Hematopoietic multipotent progenitor cell treated with erythropoietin and hydrocortisone succinate and interleukin-3 and kit ligand, for 15 days (in vitro differentiated cells): Measurements from ENCODE around the gene RGPD4.
A peak's percentile ranks its signal among the peaks of the same experiment; 100 is the strongest.

Source experiments
- DNase-seq: peaks from one replicate; pipeline ENCODE4 v3.0.0-alpha.2; 2015; ENCODE audit warnings: low spot score

The RGPD4 gene

GRCh38 chr2:107931412-107931811 is 104.7 kb downstream of the RGPD4 start:
- no peak for DNase-seq

DNA sequence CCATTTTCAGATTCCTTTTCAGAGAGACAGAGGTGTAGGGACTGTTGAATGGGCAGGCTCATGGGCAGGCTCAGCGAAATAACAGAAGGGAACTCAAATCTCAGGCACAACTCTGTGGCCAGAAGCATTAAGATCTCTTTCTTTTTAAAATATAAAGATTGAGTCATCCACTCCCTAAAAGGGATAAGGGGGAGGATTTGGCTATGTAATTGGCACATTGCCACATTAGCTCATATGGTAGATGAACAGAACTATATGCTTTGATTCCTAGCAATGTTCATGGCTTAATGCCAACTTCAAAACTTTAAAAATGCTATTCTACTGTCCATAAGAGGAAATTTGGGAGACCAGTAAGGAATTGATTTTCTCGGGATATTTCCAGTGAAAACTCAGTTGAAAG is 105.8 kb downstream of the RGPD4 start:
- no peak for DNase-seq

DNA sequence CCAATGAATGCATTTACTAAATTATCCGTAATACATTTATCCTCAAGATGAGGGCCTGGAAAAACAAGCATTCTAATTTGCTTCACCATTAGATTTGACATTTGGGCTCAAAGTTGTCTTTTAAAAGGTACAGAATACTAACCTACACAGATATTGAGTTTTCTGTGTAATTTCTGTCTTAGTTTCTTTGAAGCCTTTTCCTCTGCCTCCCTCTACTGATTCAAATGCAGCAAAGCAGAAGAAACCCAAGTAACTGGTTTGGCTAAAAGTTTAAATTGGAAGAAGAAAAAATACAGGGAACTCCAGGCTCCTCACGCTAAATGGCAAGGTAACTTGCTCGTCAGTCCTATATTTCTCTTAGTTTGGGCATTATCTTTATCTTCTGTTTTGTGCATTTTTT is 106.3 kb downstream of the RGPD4 start:
- no peak for DNase-seq

GRCh38 chr2:107936433-107937359 is 110.0 kb downstream of the RGPD4 start:
- DNase-seq, result peak; percentile 16
